NCI-H82 treated with DMSO at 0.1 percent for 48 hours (cell line): ENCODE measurements around the gene GINS2.

Source experiments
- DNase-seq: peaks from one replicate; lab custom pipeline; 2025; ENCODE audit not compliant: unreplicated experiment; lab: John Stamatoyannopoulos, UW

GINS2 gene

DNA sequence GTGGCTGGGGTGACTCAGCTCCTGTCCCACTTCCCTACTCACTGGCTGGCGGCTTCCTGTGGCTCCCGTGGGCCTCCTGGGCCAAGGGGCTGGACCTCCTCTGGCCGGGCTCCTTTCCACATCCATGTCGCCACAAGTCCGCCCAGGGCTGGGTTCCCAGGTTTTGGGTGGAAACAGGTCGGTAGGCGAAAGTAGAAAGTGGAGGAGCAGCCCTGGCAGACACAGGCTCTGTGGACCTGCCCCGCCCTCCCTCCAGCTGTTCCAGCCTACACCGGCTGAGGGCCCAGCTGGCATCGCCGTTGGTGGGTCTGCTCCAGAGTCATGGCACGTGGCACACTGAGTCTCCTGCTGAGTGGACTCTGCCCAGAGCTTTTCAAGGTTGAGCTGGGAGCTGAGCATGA lies 47.0 kb downstream of the GINS2 start:
- no peak for DNase-seq

DNA sequence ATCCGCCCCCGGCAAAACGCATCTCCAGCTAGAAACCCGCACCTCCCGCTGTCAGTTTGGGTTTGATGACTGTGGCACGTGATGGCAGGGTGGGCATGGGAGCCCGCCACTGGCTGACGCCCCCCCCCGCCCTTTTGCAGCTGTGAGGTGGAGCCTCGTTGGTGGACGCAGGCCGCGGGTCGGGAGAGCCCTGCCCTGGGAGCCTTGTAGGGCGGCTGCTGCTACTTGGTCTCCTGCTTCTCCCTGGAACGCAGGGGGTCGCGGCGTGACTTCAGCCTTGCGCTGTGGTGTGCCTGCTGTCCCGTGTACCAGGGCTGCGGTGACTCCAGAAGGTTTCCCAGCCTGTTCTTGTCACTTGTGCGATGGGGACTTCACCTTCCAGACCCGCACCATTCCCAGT lies 47.4 kb downstream of the GINS2 start:
- no peak for DNase-seq

DNA sequence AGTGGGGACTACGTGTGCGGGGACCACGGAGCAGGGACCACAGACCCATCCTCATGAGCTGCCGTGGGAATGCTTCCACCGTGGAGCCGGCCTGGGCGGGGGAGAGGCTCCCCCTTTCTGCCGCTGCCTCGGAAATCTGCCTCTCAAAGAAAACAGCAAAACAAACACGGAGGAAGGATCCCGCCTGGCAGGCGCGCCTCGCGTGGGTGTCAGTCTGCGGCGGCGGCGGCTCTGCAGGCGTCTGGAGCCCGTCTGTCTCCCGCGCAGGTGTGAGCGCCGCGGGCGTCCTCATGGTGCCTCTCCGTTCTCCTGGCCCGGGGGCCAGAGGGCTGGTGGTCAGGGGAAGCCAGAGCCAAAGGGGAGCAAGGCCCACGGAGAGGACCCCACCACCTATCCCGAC lies 48.2 kb downstream of the GINS2 start:
- no peak for DNase-seq

DNA sequence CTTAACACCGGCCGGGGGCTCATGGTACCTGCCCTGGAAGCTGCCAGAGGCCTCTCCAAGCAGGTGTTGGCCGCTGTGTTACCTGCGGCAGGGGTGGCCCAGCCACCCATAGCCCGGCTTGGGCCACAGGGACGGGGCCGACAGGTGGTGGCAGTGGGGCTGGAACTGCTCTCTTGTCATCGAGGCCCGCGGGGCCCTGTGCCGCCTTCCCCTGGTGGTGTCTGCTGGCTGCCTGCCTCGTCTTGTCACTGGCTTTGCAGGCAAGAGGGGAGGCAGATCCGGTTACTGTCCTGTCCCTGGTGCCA lies 48.5 kb downstream of the GINS2 start:
- DNase-seq, result no peak

- no peak for DNase-seq
Observed at GRCh38 chr16:85639529-85640253, 49.1 kb downstream of the GINS2 start.

GRCh38 chr16:85638695-85639409 lies 49.9 kb downstream of the GINS2 start:
- no peak for DNase-seq

DNA sequence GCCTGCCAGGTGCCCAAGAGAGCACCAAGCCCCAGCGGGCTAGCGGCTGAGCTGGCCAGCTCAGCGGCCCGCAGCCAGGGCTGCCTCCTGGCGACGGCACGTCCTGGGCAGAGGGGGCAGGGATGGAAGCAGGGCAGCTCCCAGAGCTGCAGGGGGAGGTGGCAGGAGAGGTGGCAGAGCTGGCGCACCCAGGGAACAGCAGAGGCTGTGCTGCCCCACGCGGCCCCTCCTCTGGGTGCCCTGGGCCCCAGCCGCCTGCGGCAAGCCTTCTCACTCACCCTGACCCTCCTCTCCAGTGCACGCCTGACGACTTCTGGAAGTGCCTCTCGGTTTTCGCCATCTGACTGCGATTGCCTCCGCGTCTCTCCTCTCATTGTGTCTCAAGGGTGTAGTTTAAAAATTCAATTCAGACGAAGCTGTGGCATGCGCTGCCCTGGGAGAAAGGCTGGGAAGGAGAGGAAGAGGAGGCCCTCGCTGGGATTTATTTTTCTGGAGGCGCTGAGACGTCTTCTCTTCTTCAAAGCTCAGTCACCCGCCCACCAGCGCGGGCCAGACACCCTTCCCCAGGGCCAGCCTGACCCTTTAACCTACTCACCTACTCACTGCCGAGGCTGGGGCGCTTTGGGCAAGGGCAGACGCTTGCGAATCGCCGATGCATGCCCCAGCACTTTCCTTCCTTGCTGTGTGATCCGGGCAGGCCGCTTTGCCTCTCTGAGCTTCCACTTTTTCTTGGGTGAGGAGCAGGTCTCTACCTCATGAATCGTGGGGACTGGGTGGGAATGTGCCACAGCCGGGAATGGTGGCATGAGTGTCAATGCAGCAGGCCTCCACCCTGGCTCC lies 50.7 kb downstream of the GINS2 start:
- DNase-seq, result no peak

- DNase-seq, result no peak
Observed at GRCh38 chr16:85637061-85637807, 51.5 kb downstream of the GINS2 start.

DNA sequence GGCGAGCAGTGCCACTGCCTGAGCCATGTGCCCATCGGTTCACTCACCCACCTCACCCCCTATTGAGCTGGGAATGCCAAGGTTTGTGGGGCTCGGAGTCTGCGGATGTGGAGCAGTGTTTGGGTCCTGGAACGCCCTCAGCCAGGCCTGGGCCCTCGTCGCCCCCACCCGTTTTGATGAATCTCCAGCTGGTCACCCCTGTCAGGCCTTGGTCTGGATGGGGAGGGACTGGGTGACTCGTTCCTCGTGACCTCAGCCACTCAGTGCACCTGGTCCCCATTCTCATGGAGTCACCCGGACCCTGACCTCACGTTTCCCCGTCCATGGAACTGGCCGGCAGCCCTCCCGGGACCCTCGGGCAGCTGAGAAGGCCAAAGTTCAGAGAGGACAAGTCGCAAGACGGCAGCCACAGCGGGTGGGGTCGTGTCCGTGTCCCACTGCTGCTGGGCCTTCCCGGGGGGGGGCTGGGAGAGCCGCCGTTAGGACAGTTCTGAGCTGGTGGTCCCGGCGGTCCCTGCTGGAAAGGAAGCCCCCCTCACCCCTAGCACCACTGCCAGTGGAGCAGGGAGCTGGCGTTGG lies 52.4 kb downstream of the GINS2 start:
- DNase-seq, result no peak

- no peak for DNase-seq
Observed at GRCh38 chr16:85635545-85636140, 53.1 kb downstream of the GINS2 start.

DNA sequence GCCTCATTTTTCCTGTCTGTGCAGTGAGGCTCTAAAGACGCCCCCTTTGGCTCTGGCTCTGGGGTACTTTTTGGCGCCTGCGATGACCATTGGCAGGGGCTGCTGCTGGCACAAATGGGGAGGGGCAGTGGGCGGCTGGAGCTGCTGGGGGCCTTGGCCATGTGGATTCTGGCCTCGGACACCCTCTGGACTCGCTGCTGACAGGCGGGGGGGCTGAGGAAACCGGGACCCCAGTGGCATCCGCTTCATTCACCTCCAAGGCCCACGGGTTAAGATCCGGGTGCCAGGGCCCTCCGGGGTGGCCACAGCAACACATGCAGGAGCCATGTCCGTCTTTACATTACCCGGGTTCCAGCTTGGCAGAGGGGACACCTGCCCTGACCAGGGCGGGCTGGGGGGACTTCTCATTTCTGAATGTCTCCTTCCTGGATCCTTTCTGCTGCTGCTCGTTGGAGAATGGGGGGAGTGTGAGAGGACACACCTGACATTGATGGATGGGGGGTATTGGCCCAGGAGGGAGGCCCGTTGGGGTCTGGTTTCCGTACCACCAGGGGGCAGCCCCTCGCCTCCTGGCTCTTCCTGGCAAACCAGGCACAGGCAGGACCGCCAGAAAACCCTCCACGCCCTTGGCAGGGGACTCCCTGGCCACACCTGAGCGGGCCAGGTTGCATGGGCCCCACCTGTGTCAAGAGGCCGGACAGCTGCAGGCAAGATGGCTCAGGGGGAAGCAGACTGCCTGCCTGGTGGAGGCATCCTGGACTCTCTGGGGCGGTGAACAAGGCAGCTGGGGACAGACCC lies 53.8 kb downstream of the GINS2 start:
- DNase-seq, result no peak

GRCh38 chr16:85633888-85634287 lies 54.9 kb downstream of the GINS2 start:
- DNase-seq, result no peak

- DNase-seq, result no peak
Observed at GRCh38 chr16:85633438-85633743, 55.4 kb downstream of the GINS2 start.

DNA sequence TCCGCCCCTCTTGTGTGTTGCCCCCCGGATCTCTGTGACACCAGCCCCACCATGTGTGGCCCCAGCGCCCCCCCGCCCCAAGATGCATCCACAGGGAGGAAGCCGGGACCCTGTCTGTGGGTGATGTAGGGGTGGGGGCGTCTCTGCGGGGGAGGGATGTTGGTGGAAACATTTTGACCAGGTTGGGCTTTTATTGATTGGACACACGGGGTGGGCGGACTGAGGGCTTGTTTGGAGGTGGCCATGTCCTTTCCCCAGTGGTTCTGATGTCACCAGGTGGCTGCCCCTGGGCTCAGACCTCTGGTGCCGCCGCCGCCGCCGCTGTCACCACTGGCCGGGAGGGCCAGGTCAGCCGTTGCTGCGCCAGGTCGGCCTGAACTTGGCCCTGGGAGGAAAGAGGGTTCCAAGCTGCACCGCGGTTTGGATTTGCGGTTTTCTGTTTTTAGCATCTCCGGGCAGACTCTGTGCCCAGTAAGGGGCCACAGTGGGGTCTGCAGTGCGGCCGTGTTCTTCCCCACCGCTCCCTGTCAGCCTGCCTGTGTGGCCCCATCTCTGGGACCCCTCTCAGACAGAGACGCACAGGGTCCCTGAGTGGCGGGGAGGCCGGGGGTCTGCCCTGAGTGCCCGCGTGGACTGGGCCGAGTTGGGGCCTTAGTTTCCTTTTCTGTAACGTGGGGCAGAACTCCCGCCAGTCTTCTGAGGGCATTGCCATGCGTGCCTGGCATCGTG lies 55.9 kb downstream of the GINS2 start:
- DNase-seq, result no peak

DNA sequence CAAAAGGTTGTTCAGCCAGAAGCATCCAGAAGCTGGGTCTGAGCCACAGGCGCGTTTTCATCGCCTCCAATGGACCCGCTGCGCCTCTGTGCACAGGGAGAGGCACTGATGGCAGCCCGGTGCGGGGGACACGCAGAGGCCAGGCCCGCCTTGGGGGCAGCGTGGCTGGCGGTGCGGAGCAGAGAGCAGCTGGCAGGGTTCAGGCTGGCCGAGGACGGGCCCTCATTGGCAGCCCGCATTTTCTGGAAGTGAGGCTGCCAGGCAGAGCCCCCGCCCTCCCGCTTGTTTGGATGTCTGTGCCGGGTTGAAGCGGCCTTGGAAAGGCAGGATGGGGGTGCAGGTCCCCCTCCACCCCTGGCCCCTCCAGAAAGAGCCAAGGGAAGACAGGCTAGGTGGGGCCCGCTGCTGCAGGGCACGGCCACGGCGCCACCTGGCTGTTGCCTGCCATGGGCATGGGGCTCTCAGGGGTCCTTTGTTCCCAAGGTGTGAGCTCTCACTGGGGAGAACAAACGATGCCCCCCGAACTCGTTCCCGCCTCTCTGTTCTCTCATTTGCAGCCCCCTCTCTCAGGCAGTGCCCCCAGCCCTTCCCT lies 56.9 kb downstream of the GINS2 start:
- DNase-seq, result no peak

DNA sequence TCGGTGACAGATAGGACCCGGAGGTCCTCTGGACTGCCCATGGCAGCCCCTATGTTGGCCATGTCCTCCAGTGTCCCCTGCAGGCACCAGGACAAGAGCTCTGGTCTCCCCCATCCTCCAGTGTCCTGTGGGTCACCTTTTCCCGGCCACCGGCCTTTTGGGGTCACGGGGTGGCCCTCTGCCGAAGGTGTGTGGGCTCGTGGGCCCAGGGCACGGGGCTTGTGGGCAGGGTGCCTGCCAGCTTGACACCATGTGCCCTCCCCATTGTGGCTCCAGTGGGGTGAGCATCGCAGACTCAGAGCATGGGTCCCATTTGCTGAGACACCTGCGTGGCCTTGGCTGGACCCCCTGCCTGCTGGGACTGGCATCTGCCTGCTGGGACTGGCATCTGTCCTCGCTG lies 57.5 kb downstream of the GINS2 start:
- no peak for DNase-seq

DNA sequence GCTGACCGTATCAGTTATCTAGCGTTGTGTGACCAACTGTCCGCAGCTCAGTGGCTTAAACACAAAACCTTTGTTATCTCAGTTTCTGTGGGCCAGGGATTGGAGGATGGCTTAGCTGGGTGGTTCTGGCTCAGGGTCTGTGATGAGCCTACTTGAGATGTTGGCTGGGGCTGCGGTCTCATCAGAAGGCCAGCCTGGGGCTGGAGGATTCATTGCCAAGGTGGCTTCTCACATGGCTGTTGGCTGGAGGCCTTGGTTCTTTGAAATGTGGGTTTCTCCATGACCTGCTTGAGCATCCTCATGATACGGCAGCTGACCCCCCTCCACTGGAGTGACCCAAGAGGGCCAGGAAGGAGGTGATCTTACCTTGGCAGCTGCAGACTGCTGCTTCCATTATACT lies 58.9 kb downstream of the GINS2 start:
- DNase-seq, result no peak

DNA sequence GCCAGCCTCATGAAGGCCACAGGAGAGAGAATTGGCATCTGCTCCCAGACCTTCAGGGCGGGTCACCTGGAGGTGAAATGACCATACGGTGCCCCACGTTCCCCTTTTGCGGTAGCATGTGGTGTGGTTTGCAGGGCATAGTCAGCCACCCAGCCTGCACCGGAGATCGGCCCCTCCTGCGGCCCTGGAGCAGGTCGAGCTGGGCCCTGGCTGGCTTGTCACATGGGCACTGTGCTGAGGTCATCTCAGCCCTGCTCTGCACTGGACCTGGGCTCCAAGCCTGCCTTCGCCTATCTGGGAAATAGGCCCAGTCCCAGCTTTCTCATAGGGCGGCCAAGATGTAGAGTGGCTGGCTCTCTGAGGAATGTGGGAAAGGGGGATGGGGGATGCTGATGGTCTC lies 59.4 kb downstream of the GINS2 start:
- DNase-seq, result no peak

DNA sequence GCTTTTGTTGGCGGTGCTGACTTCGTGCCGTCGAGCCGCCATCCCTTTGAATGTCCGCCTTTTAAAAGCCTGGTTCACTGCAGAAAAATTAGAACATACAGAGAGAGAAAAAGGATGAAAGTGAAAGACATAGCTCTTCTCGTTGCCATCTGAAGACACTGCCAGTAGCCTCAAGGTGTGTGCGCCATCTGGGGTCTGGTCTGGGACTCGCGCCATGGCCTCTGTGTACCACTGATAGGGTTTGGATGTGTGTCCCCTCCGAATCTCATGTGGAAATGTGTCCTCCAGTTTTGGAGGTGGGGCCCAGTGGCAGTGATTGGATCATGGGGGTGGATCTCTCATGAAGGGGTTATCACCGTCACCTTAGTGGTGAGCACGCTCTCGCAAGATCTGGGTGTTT lies 60.1 kb downstream of the GINS2 start:
- no peak for DNase-seq
